Fibroblast of skin of abdomen (primary cell): Measurements from ENCODE around the gene GABARAP.
A peak's percentile ranks its signal among the peaks of the same experiment; 100 is the strongest.
"Not testable (repeated sequence)": the region's sequence is repeated elsewhere in the genome, so short reads cannot be mapped to it uniquely, and the experiment has no call there.

Experiments used
- DNase-seq: peaks from one replicate; pipeline ENCODE4 v3.0.0-alpha.2; 2013

Gene GABARAP

GRCh38 chr17:7260651-7261378 is 18.6 kb upstream of the GABARAP start:
- no peak for DNase-seq

DNA sequence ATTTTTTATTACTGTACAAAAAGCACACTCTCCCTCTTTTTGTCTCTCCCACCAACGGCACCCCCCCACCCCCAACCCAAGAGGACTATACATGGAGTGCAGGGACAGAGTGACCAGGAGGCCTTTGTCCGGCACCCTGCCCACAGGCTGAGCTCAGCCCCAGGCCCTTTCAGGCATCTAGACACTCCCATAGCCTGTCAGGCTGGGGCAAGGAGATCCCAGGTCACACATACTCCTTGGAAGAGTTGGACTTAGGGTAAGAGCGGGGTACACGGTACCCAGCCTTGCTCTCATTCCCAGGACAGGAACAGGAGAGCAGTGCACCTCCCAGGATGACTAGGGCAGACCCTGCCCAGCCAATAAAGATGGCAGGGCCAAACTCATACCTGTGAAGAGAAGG is 17.9 kb upstream of the GABARAP start:
- DNase-seq: no peak

DNA sequence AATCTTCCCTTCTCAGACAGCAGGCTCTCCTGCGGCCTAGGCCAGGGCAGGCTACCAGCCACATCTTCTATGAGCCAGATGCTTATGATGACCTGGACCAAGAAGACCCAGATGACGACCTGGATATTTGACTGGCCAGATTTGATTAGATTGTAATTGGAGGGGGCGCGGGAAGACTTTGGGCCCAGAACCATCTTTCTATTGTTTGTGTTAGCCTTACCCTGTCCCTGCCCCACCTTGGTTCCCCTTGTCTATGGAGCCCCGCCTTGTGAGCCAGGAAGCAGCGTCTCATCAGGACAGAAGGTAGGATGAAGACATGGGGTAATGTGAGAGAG is 17.3 kb upstream of the GABARAP start:
- DNase-seq: no peak

DNA sequence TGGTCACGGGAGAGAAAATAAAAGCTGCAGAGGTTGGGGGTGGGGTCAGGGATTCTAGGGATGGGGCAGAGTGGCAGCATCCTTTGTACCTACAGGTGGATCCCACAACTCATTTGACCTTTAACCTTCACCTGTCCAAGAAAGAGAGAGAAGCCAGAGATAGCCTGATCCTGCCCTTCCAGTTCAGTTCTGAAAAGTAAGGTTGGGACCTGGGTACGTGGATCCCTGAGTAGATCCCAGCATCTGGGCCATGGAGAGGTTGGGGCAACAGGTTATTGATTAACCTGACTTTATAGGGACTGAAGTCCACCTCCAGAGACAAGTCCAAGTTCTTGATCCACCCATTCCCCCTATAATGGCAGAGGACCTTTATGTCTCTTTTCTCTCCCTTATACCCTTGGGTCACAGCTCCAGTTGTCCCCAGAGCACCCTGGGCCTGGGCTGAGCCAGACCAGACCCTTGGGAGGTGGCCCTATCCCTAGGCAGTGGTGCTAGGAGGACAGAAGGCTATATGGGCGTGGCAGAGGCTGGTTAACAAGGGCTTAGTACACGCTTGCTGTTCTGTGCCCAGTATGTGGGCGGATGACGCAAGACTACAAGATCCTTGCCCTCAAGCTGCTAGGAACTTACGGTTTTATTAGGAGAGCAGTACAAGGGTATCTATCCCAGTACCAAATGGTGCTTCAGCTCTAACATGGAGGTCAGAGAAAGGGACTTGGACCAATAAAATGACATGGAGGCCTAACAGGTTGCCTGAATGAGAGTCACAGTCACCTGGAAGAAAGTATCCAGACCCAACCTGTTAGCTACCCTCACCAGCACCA is 16.7 kb upstream of the GABARAP start:
- no peak for DNase-seq

DNA sequence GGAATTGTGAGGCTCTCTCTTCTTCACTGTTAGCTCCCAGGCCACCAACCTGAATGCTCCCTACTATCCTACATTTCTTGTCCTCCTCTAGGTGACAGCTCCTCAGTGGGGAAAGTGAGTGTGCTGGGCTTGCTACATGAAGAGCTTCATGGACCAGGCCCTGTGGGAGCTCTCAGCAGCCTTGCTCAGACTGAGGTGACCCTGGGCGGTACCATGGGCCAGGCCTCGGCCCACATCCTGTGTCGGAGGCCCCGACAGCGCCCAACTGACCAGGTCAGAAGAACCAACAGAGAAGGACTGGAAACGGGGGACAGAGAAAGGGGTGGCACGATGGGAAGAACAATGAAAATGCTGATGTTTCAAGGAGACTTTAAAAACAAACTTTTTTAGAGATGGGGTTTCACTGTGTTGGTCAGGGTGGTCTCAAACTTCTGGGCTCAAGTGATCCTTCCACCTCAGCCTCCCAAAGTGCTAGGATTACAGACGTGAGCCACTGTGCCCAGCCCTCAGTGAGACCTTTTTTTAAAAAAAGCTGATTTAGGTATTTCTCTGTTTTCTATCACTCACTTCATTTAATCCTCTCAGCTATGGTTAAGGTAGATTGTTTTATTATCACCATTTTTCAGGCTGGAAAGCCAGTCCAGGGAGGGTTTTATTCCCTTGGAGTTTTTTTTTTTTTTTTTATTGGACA is 14.7 kb upstream of the GABARAP start:
- DNase-seq: no peak

GRCh38 chr17:7254511-7254910 is 12.3 kb upstream of the GABARAP start:
- no peak for DNase-seq

DNA sequence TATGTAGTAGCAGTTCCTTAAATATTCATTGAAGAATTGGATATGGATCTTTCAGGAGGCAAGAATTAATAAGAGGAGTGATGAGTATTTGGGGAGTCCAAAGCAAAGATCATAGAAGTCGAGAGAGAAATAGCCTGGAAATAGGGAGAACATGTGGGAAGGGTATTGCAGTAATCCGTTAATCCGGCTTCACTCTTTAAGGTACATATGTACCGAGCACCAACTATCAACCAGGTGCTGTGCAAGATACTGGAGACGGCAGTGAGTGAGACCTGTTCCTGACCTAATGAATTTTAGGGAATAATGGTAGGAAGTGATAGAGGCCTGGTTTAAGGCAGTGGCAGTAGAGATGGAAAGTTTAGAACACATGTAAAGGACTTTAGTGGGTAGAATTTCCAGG is 10.8 kb upstream of the GABARAP start:
- DNase-seq: no peak

DNA sequence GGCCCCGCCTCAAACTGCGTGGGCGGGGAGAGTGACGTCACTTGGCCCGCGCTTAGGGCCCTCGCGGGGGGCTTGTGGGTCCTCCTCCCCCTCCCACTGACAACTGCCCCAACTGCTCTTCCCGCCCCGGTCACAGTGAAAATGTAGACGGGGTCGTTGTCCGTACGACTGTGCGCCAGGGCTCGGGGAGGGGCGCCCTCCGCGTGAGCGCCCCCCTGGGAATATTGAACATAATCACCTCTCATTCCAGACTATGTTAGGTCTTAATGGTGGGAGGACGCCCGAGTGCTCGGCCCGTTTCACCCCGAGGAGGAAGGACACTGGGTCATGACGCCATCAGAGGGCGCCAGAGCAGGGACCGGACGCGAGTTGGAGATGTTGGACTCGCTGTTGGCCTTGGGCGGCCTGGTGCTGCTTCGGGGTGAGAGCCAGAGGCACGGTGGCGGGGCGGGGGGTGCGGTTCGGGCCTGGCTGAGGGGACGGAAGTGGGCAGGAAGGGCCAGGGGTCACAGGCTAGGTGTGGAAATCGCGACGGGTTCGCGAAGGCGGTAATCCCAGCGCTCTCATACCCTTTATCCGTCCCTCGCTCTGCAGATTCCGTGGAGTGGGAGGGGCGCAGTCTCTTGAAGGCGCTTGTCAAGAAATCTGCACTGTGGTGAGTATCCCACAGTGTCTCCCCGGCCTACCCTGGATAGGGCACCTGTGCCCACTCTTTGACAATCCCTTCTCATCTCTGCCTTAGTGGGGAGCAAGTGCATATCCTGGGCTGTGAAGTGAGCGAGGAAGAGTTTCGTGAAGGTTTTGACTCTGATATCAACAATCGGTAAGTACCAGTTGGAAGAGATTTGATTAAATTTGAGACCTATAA is 10.2 kb upstream of the GABARAP start, which contains the start of gene ELP5:
Gene ELP5 (plus strand): TSS at position 40 of the 868 bp plus-strand sequence. CDS start 336 bp downstream, at position 376.
- DNase-seq: peak; percentile 96

DNA sequence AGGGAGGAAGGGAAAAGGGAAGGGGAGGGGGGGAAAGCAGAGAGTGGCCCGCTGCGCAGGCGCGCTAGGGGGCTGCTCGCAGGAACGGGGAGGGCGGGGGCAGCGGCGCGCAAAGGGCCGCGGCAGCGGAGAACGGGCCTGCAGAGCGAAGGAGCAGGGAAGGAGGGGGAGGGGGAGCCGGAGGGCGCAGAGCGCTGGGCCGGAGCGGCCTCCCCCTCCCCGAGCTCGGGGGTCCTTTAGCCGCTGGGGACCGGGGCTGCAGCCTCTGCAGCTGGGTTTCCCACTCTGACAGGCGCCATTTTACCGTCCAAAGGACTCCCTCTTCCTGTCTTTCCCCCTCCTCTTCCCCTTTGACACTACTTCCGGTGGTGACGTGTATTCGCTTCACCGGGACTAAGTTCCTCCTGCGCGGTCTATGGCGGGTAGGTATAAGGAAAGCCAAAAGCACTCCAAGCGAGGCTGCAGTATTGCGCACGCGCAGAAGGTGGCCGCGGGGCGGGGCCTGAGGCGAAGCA is 9.5 kb upstream of the GABARAP start, which contains the start of gene CTDNEP1:
Gene CTDNEP1 (minus strand): TSS at position 74 of the 515 bp plus-strand sequence. CDS start 438 bp downstream, outside the sequence.
- DNase-seq: peak; percentile 100

DNA sequence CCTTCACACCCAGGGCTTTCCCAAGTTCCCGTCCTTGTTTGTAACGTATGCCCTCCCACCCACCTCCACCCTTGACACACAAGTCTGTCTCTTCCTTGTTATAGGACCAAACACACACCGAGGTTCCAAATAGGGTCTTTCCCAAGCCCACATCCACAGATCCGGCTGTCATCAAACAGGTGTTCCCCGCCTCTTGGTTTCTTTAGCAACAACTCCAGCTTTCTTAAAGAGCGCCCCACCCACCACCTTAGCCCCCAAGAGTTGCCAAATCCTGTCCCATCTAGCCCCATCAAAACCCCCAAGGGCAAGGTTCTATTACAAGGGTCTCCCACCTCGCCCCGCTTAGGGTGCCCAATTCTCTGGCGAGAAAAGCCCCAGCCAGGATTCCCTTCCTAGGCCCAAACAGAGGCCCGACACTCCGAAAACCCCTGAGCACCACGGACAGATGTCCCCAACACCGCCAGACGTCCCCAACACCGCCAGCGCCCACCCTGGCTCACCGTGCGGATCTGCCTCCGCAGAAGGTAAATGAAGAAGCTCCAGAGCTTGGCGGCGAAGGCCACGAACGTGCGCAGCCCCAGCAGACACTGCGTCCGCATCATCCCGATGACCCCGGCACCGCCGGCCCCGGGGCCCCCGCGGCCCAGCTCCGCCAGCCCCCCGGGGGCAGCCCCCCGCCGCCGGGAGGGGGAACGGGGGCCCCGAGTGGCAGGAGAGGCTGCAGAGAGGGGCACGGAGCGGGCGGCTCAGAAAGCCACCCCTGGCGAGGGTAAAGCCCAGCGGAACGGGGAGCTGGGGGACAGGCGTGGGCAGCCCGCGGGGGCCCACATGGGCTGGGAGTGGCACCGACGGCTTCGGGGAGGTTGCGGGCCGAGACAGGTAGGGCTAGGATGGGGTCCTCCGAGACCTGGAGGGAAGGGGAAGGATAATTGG is 8.7 kb upstream of the GABARAP start:
- no peak for DNase-seq

- no peak for DNase-seq
Observed at GRCh38 chr17:7249830-7250229, 7.6 kb upstream of the GABARAP start.

- no peak for DNase-seq
Observed at GRCh38 chr17:7249214-7249613, 7.0 kb upstream of the GABARAP start.

- DNase-seq: no peak
Observed at GRCh38 chr17:7248796-7249195, 6.5 kb upstream of the GABARAP start.

DNA sequence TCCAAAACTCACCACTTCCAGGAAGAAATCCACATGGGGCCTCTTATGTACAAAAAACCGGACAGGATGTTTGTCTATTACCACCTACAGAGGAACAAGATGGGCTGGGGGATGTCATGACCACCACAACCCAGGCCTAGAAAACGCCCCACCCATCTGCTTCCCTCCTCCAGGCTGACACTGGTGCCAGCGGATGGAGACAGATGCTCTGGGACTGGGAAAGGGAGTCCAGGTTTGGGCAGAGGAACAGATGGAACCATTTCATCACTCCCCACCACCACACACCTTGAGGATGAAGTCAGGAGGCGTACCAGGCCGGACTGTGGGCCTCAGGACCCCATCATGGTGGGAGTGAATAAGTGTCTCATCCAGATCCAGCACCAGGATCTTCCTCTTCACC is 4.5 kb upstream of the GABARAP start:
- DNase-seq: no peak

DNA sequence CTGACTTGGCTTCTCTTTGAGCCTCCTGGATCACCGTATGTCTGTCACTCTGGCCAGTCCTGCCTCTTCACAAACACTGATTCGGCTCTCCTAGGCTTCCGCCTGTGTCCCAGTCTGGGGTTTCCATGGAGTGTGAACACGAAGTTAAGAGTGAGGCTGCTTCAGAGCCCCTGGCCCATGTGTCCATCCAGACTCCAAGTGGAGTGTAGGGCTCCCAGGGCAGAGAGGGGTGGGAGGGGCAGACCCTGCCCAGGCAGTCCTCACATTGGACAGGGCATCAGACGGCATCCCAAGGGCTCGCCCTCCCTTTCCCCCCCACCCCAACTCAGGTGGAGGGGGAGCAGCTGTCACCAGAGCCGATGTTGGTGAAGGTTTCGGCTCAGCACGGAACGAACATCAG is 1.6 kb upstream of the GABARAP start:
- not testable (repeated sequence) for DNase-seq

- DNase-seq: no peak
Observed at GRCh38 chr17:7243453-7243729, 1.1 kb upstream of the GABARAP start.

DNA sequence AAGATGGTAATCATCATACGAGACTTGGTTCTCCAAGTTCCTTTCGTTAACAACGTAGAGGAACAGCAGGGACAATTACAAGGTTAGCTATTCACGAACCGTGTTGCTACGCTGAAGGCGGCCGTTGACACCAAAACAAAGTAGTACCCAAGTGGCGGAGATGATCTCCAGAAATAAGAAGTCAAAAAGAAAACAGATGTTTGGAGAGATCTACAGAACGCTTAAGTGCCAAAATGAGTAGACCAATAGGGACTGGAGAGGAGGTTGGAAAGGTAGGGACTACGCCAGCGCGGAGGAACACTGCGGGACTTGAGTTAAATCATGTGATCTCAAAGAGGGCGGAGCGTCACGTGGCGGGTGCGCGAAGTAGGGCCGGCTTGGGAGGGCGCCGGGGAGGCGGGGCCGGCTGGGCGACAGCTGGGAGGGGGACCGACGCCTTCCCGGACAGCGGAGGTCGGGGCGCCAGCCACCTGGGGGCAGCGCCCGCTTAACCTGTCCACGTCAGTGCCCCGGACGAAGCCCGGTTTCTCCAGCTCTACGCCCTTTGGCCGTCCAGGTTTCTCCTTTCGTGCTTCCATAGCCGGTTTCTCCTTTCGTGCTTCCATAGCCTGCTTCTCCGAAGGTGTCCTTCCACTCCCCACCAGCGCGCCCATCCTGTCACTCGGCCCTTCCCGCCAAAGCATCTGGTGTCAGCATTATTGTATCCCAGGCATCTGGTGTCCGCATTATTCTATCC is 636 bp upstream of the GABARAP start:
- peak; percentile 96 for DNase-seq

- DNase-seq: no peak
Observed at GRCh38 chr17:7241090-7241733, 1.0 kb downstream of the GABARAP start.

GRCh38 chr17:7240375-7240774 is 1.9 kb downstream of the GABARAP start:
- DNase-seq: no peak
